ENCODE measurements around the gene ARHGEF28. TPM values are rescaled to one million over a fixed set of nuclear protein-coding genes. Genes with fewer than 3 reads are reported as not detected.

The ARHGEF28 gene
- total RNA-seq, 1 experiment from 2014 or later: 0.57 TPM

GRCh38 chr5:73727470-73727869 lies 101.5 kb downstream of the ARHGEF28 start:
- H2BK5ac ChIP-seq (ENCODE audit: insufficient read length, low read length): no peak overlapping the region
- Mint-ChIP-seq H3K4me1 (no peaks in the 10 kb centered on the region), H3K27ac (no peak overlapping the region), H3K9me3 (no peaks in the 10 kb centered on the region), H3K27me3 (ENCODE audit: low read depth) (no peaks in the 10 kb centered on the region), H3K4me3 (no peak overlapping the region), H3K36me3 (ENCODE audit: insufficient read depth in 1 of 3, low read depth in 3 of 3) (no peaks in the 10 kb centered on the region)
- no peaks in the 10 kb centered on the region for H3K79me2 ChIP-seq (ENCODE audit: insufficient read depth, low read length)
- no peak overlapping the region for H4K8ac ChIP-seq (replicated peaks; ENCODE audit: insufficient read length, low read depth, low read length)
- no peak overlapping the region for H3K9ac ChIP-seq (ENCODE audit: extremely low read depth, insufficient read length, low read length)
- no peak overlapping the region for H3K14ac ChIP-seq (ENCODE audit: insufficient read depth, low read length)
- no CpG with 5 or more reads among the region's 1 CpG for WGBS (ENCODE audit: extremely low coverage, insufficient read length, low lambda C conversion rate)
- no peak overlapping the region for H3K4ac ChIP-seq (ENCODE audit: low read depth, low read length)
- no peak overlapping the region for H2BK20ac ChIP-seq (ENCODE audit: low read depth, low read length, poor library complexity, severe bottlenecking)
- no peak overlapping the region for H2BK15ac ChIP-seq (ENCODE audit: low read depth, low read length)
- no peak overlapping the region for H3K27ac ChIP-seq (ENCODE audit: insufficient read length, low read depth, low read length)
- no peak overlapping the region for H3K23ac ChIP-seq (ENCODE audit: insufficient read length, low read depth, low read length)
- H4K20me1 ChIP-seq (ENCODE audit: control insufficient read depth, insufficient read depth, insufficient read length): no peaks in the 10 kb centered on the region
- no peak overlapping the region for H2BK120ac ChIP-seq (ENCODE audit: low read depth, low read length, poor library complexity, severe bottlenecking)
- H3K18ac ChIP-seq (ENCODE audit: insufficient read length, low read depth, low read length): no peak overlapping the region
- no peak overlapping the region for H3K56ac ChIP-seq (ENCODE audit: insufficient read length, low read depth, low read length)
- no peaks in the 10 kb centered on the region for H3K27me3 ChIP-seq (ENCODE audit: insufficient read depth, low read length)
- TF ChIP-seq CTCF (conservative IDR thresholded peaks at IDR 0.05): no peak
- no peak overlapping the region for H3K4me2 ChIP-seq (ENCODE audit: insufficient read depth, insufficient read length, low read length)
- DNase-seq: no peak
- no peak overlapping the region for H4K91ac ChIP-seq (ENCODE audit: insufficient read length, low read depth, low read length)
- H3K9me3 ChIP-seq (ENCODE audit: control insufficient read depth, low read depth, low read length): no peaks in the 10 kb centered on the region
- H3K79me1 ChIP-seq (ENCODE audit: insufficient read depth, low read depth, low read length, poor library complexity, severe bottlenecking): no peaks in the 10 kb centered on the region
- no peak overlapping the region for H3T11ph ChIP-seq (ENCODE audit: low read length)
- H3K23me2 ChIP-seq (ENCODE audit: insufficient read length, low read depth, low read length, poor library complexity, severe bottlenecking): no peaks in the 10 kb centered on the region
- H2BK12ac ChIP-seq (ENCODE audit: insufficient read length, low read depth, low read length): no peak overlapping the region
- no peak overlapping the region for H4K5ac ChIP-seq (ENCODE audit: insufficient read length, low read depth, low read length)
- no peaks in the 10 kb centered on the region for H3K4me1 ChIP-seq (ENCODE audit: insufficient read depth, low read length)
- H2AK5ac ChIP-seq (ENCODE audit: insufficient read length, low read length): no peak overlapping the region
- no peak overlapping the region for H2AFZ ChIP-seq (ENCODE audit: low read length)
